Endothelial cell of umbilical vein (primary cell): ENCODE data around the gene NQO2. TPM values are rescaled to one million over a fixed set of nuclear protein-coding genes. Genes with fewer than 3 reads are reported as not detected.
A peak's percentile ranks its signal among the peaks of the same experiment; 100 is the strongest.

Experiments used
- BruUV-seq: library from RNA; stranded (reverse); fragments of 400-500 nt; replicated peaks from 2 replicates; lab custom pipeline; 2021; lab: Mats Ljungman, UMichigan
- CTCF ChIA-PET: fragments of 300-600, 350-600 bp; sonication (Branson Sonifier 250); formaldehyde crosslinking; loops from one replicate; lab custom pipeline; 2021; ENCODE audit warnings: antibody characterized with exemption, inconsistent platforms; lab: Charles Lee
- POLR2A ChIA-PET: fragments of 300-600, 350-600 bp; sonication (Branson Sonifier 250); formaldehyde crosslinking; loops from one replicate; lab custom pipeline; 2021; ENCODE audit warnings: antibody characterized with exemption, inconsistent platforms; lab: Charles Lee
- DNase-seq: peaks from one replicate; pipeline ENCODE4 v3.0.0-alpha.2; 2011; ENCODE audit warnings: low read depth, low spot score
- FAIRE-seq: peaks from 2 replicates; lab custom pipeline; 2011; peaks lifted over from hg19 to GRCh38; lab: Jason Lieb, UNC
- H2AFZ ChIP-seq: 2 replicates; pipeline ENCODE4 v1.6.0; 2012; ENCODE audit warnings: low read depth, low read length, control low read depth, inconsistent platforms
- H3K27ac ChIP-seq: 2 replicates; pipeline ENCODE4 v1.5.1; 2011; ENCODE audit warnings: low read depth, mild to moderate bottlenecking, control low read depth, low read length, moderate library complexity; ENCODE audit not compliant: insufficient read depth
- H3K27me3 ChIP-seq, 2 experiments: 2 replicates each; pipeline versions ENCODE4 v1.6.0 to v1.6.1; 2011; ENCODE audit warnings: low read length in 2 of 2, mixed read lengths in 1 of 2; ENCODE audit not compliant: control insufficient read depth in 2 of 2, insufficient read depth in 2 of 2
- H3K36me3 ChIP-seq, 2 experiments: 2 replicates in 1 of 2; 3 replicates in 1 of 2; pipeline ENCODE4 v1.5.1; 2011; ENCODE audit warnings: low read length in 2 of 2, mild to moderate bottlenecking in 1 of 2, moderate library complexity in 1 of 2; ENCODE audit not compliant: control insufficient read depth in 2 of 2, insufficient read depth in 2 of 2; ENCODE audit errors: extremely low read depth in 1 of 2
- H3K4me1 ChIP-seq: 3 replicates; pipeline ENCODE4 v1.5.1; 2011; ENCODE audit warnings: mild to moderate bottlenecking, low read length; ENCODE audit not compliant: control insufficient read depth, insufficient read depth; ENCODE audit errors: extremely low read depth
- H3K4me2 ChIP-seq: 2 replicates; pipeline ENCODE4 v1.6.1; 2011; ENCODE audit warnings: low read length, control low read depth, mixed read lengths; ENCODE audit not compliant: insufficient read depth
- H3K4me3 ChIP-seq, 3 experiments: fragments of 200-600 bp in 1 of 3; sonication (generic), shearing (Covaris generic) in 1 of 3; replicated peaks in 1 of 3; 2 replicates each; pipeline ENCODE4 v1.5.1; 2011 to 2016; ENCODE audit warnings: control low read depth in 3 of 3, low read length in 3 of 3, mild to moderate bottlenecking in 2 of 3, inconsistent platforms in 1 of 3, low read depth in 1 of 3, moderate library complexity in 1 of 3; ENCODE audit not compliant: insufficient read depth in 1 of 3
- H3K79me2 ChIP-seq: 2 replicates; pipeline ENCODE4 v1.6.0; 2012; ENCODE audit warnings: low read length, inconsistent platforms; ENCODE audit not compliant: control insufficient read depth, insufficient read depth
- H3K9ac ChIP-seq: replicated peaks from 2 replicates; pipeline ENCODE3; 2011; ENCODE audit warnings: low read length, control low read depth; ENCODE audit not compliant: insufficient read depth; ENCODE audit errors: extremely low read depth
- H3K9me1 ChIP-seq: replicated peaks from 3 replicates; pipeline ENCODE4 v1.6.0; 2011; ENCODE audit warnings: mild to moderate bottlenecking, low read length; ENCODE audit not compliant: control insufficient read depth, insufficient read depth; ENCODE audit errors: extremely low read depth
- H3K9me3 ChIP-seq: replicated peaks from 2 replicates; pipeline ENCODE4 v1.5.1; 2012; ENCODE audit warnings: low read length, inconsistent platforms; ENCODE audit not compliant: control insufficient read depth, insufficient read depth
- H4K20me1 ChIP-seq: replicated peaks from 2 replicates; pipeline ENCODE3; 2011; ENCODE audit warnings: mild to moderate bottlenecking, low read length; ENCODE audit not compliant: control insufficient read depth, insufficient read depth; ENCODE audit errors: extremely low read depth
- FOS ChIP-seq: IDR thresholded peaks from 2 replicates; pipeline ENCODE4 v1.6.1; 2011; ENCODE audit warnings: mild to moderate bottlenecking, low read length, moderate library complexity, borderline replicate concordance; ENCODE audit not compliant: insufficient read depth
- GATA2 ChIP-seq: IDR thresholded peaks from 2 replicates; pipeline ENCODE4 v1.7.0; 2011; ENCODE audit warnings: low read depth, mild to moderate bottlenecking, moderate library complexity, mixed read lengths, low read length; ENCODE audit not compliant: insufficient read length, insufficient read depth
- JUN ChIP-seq: IDR thresholded peaks from 2 replicates; pipeline ENCODE4 v1.6.1; 2011; ENCODE audit warnings: borderline replicate concordance, low read depth; ENCODE audit not compliant: insufficient read length, insufficient read depth
- MYC ChIP-seq: IDR thresholded peaks from one replicate; pipeline ENCODE4 v1.6.1; 2011; ENCODE audit warnings: mild to moderate bottlenecking, low read depth, low read length
- POLR2AphosphoS5 ChIP-seq: IDR thresholded peaks from 2 replicates; pipeline ENCODE4 v1.6.1; 2012; ENCODE audit warnings: low read depth, mild to moderate bottlenecking, control low read depth, low read length, moderate library complexity; ENCODE audit not compliant: insufficient read depth
- dilution Hi-C: fragments of 300-500 bp; cut with MboI; formaldehyde crosslinking; loops from one replicate; pipeline ENCODE4 v1.15.0; 2019; ENCODE audit warnings: low sequenced_read_pairs; ENCODE audit not compliant: extremely low pct_ligation_motif_present
- intact Hi-C: fragments of 100-400 bp; cut with micrococcal nuclease; formaldehyde crosslinking; loops from one replicate; pipeline ENCODE4 v1.10.0; 2022
- polyA plus RNA-seq, 4 experiments: library from polyadenylated mRNA; depleted of rRNA in 3 of 4; stranded (reverse) in 3 of 4; unstranded in 1 of 4; fragments of >200 nt; gene quantifications; 2 replicates each; pipeline versions ENCODE4 v1.2.1 to v1.2.3, GENCODE V29; 2011 to 2012; ENCODE audit warnings: missing spikeins in 1 of 4
- total RNA-seq: library from RNA; stranded (reverse); gene quantifications from 2 replicates; pipeline ENCODE4 v1.2.3, GENCODE V29; 2021
- TF ChIP-seq, protein P1 (sequence below): IDR thresholded peaks from 2 replicates; pipeline ENCODE4 v1.6.1; 2011; ENCODE audit not compliant: insufficient read depth, insufficient read length

NQO2 gene
- total and polyA plus RNA-seq, 2 donors (not counting 3 experiments of a cell fraction or from before 2014, with no cell fraction given) = 27.6 to 48.0 TPM

- BruUV-seq = no TSS peak
- H4K20me1 ChIP-seq = no peaks in the 10 kb centered on the region
- H3K4me3 ChIP-seq = no peak overlapping the region
- ChIA-PET POLR2A (interaction anchor here (0.7 kb wide), 1 partner anchor 73 kb away, joined by 3 read pairs; no protein-coding TSS in a partner anchor), CTCF (interaction anchor here (3.0 to 5.7 kb wide), 2 partner anchors 12 to 24 kb away, joined by 10 to 35 read pairs; no protein-coding TSS in a partner anchor)
- dilution Hi-C loops = no loop called here
- intact Hi-C loops = no loop called here
- peak overlapping the region; percentile 21 for H3K27ac ChIP-seq
- H3K9me3 ChIP-seq = no peaks in the 10 kb centered on the region
- no peaks in the 10 kb centered on the region for H3K27me3 ChIP-seq
- DNase-seq (peak; percentile 71), FAIRE-seq (peak; percentile 85)
- peak overlapping the region; percentile 87 for H2AFZ ChIP-seq
- no peaks in the 10 kb centered on the region for H3K36me3 ChIP-seq
- no peaks in the 10 kb centered on the region for H3K9me1 ChIP-seq
- H3K4me2 ChIP-seq = no peak overlapping the region
- H3K4me1 ChIP-seq = peaks cover 27% of the 10 kb centered on the region
- peaks cover 2% of the 10 kb centered on the region for H3K79me2 ChIP-seq
- TF ChIP-seq JUN = peak; percentile 70
- TF ChIP-seq, protein P1, sequence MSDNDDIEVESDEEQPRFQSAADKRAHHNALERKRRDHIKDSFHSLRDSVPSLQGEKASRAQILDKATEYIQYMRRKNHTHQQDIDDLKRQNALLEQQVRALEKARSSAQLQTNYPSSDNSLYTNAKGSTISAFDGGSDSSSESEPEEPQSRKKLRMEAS = no peak
- TF ChIP-seq FOS = peak; percentile 70
- no peak overlapping the region for H3K9ac ChIP-seq
Measured at GRCh38 chr6:2976571-2977085, 23.1 kb upstream of the NQO2 start.

GRCh38 chr6:2977290-2977689 lies 22.4 kb upstream of the NQO2 start:
- Histone ChIP-seq H3K79me2 (peaks cover 2% of the 10 kb centered on the region), H3K27ac (no peak overlapping the region), H4K20me1 (no peaks in the 10 kb centered on the region), H3K36me3 (no peaks in the 10 kb centered on the region), H3K4me3 (no peak overlapping the region), H3K9me1 (no peaks in the 10 kb centered on the region), H3K9me3 (no peaks in the 10 kb centered on the region), H3K4me2 (no peak overlapping the region), H3K27me3 (no peaks in the 10 kb centered on the region), H3K9ac (no peak overlapping the region), H2AFZ (no peak overlapping the region), H3K4me1 (peaks cover 32% of the 10 kb centered on the region)
- intact Hi-C loops (no loop called here), dilution Hi-C loops (no loop called here)
- no peak for FAIRE-seq
- DNase-seq = no peak
- CTCF ChIA-PET = interaction anchor here (0.8 to 5.7 kb wide), 3 partner anchors 11 to 25 kb away, joined by 3 to 35 read pairs (median 10); no protein-coding TSS in a partner anchor
- no TSS peak for BruUV-seq
- POLR2A ChIA-PET = no interaction called here
- no peak for TF ChIP-seq GATA2
- TF ChIP-seq, protein P1 = no peak
- no peak for TF ChIP-seq MYC
- no peak for TF ChIP-seq POLR2AphosphoS5
